Left ventricle myocardium inferior (tissue), 1 donor: ENCODE measurements around the gene MYH15. TPM values are rescaled to one million over a fixed set of nuclear protein-coding genes. Genes with fewer than 3 reads are reported as not detected.

Source experiments
- DNase-seq: peaks from one replicate; pipeline ENCODE4 v3.0.0-alpha.2; 2020
- H3K27ac ChIP-seq: fragments of 200-600 bp; replicated peaks from 2 replicates; pipeline ENCODE4 v1.8.0; 2021
- H3K27me3 ChIP-seq: fragments of 200-600 bp; 2 replicates; pipeline ENCODE4 v1.8.0; 2021; ENCODE audit warnings: low read depth
- H3K36me3 ChIP-seq: fragments of 200-600 bp; 2 replicates; pipeline ENCODE4 v1.8.0; 2021
- H3K4me1 ChIP-seq: fragments of 200-600 bp; 2 replicates; pipeline ENCODE4 v1.8.0; 2021
- H3K4me3 ChIP-seq: fragments of 200-600 bp; 2 replicates; pipeline ENCODE4 v1.8.0; 2021; ENCODE audit warnings: mild to moderate bottlenecking, moderate library complexity
- H3K9me3 ChIP-seq: fragments of 200-600 bp; replicated peaks from 2 replicates; pipeline ENCODE4 v1.8.0; 2021
- CTCF ChIP-seq: fragments of 200-600 bp; IDR thresholded peaks from 2 replicates; pipeline ENCODE4 v1.8.0; 2021; ENCODE audit warnings: antibody characterized with exemption, mild to moderate bottlenecking, borderline replicate concordance
- intact Hi-C: fragments of 100-400 bp; cut with micrococcal nuclease; formaldehyde crosslinking; loops from one replicate; pipeline ENCODE4 v1.11.0; 2022
- total RNA-seq: library from RNA; stranded (reverse); fragmentation: NEBNext Ultra II Directional; extraction: Animal tissue kit (Norgen Biotek cat#: 25700); gene quantifications from one replicate; pipeline ENCODE4 v1.2.1, GENCODE V29; 2021
- donor health status: DM: no; HTN: yes; CAD: no; lungs with severe emphysema.

Gene MYH15
- total RNA-seq, 1 donor from 2014 or later, result 0.22 TPM

- H3K36me3 ChIP-seq, result no peaks in the 10 kb centered on the region
- no peaks in the 10 kb centered on the region for H3K27me3 ChIP-seq
- TF ChIP-seq CTCF, result no peak
- no peaks in the 10 kb centered on the region for H3K4me1 ChIP-seq
- no peak overlapping the region for H3K27ac ChIP-seq
- H3K4me3 ChIP-seq, result no peak overlapping the region
- H3K9me3 ChIP-seq, result no peaks in the 10 kb centered on the region
- no peak for DNase-seq
- intact Hi-C loops, result no loop called here
Observed at GRCh38 chr3:108407886-108408285, 102.5 kb downstream of the MYH15 start.

GRCh38 chr3:108406661-108407206, 103.7 kb downstream of the MYH15 start:
- Histone ChIP-seq H3K36me3 (no peaks in the 10 kb centered on the region), H3K4me3 (no peak overlapping the region), H3K4me1 (no peaks in the 10 kb centered on the region), H3K27me3 (no peaks in the 10 kb centered on the region), H3K27ac (no peak overlapping the region), H3K9me3 (no peaks in the 10 kb centered on the region)
- intact Hi-C loops, result no loop called here
- peak; percentile 65 for TF ChIP-seq CTCF
- no peak for DNase-seq

GRCh38 chr3:108406063-108406660, 104.2 kb downstream of the MYH15 start:
- intact Hi-C loops, result no loop called here
- Histone ChIP-seq H3K4me1 (no peaks in the 10 kb centered on the region), H3K27ac (no peak overlapping the region), H3K9me3 (no peaks in the 10 kb centered on the region), H3K4me3 (no peak overlapping the region), H3K36me3 (no peaks in the 10 kb centered on the region), H3K27me3 (no peaks in the 10 kb centered on the region)
- TF ChIP-seq CTCF, result no peak
- no peak for DNase-seq

GRCh38 chr3:108404368-108404767, 106.0 kb downstream of the MYH15 start:
- H3K27me3 ChIP-seq, result no peaks in the 10 kb centered on the region
- peaks cover 5% of the 10 kb centered on the region for H3K9me3 ChIP-seq
- DNase-seq, result no peak
- no peak for TF ChIP-seq CTCF
- intact Hi-C loops, result no loop called here
- no peak overlapping the region for H3K4me3 ChIP-seq
- no peak overlapping the region for H3K27ac ChIP-seq
- H3K36me3 ChIP-seq, result no peaks in the 10 kb centered on the region
- no peaks in the 10 kb centered on the region for H3K4me1 ChIP-seq

- no peaks in the 10 kb centered on the region for H3K4me1 ChIP-seq
- peaks cover 5% of the 10 kb centered on the region for H3K9me3 ChIP-seq
- intact Hi-C loops, result no loop called here
- no peak for TF ChIP-seq CTCF
- no peak for DNase-seq
- no peak overlapping the region for H3K4me3 ChIP-seq
- H3K27me3 ChIP-seq, result no peaks in the 10 kb centered on the region
- no peak overlapping the region for H3K27ac ChIP-seq
- H3K36me3 ChIP-seq, result no peaks in the 10 kb centered on the region
Observed at GRCh38 chr3:108403686-108404345, 106.6 kb downstream of the MYH15 start.
